ENCODE results near the gene NIPAL3.

NIPAL3 gene

DNA sequence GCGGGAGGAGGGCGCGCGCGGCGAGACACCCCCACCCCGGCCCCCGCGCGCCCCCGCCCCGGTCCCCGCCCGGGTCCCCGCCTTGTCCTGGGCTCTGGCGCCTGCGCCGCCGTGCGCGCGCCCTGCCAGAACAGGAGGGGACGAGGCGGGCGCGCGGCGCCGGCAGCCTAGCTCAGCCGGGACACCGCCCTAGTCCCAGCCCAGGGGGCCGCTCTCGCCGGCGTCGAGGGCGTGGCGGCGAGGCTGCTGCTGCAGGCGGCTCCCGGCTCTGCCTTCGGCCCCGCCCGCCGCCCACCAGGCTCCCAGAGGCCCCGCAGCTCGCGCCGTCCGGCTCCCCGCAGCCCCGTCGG lies 87.1 kb downstream of the NIPAL3 start, which contains the start of gene RCAN3:
RCAN3 (plus strand) TSS at position 128 of the 350 bp plus-strand sequence. CDS start 11,537 bp downstream, outside the sequence.
- Histone ChIP-seq H3K9ac (ENCODE audit: low read length) (peak within 1 kb of the TSS; percentile 87), H3K79me2 (ENCODE audit: low read length) (no peaks in the 10 kb centered on the region), H3K4me1 (ENCODE audit: low read length) (peaks cover 16% of the 10 kb centered on the region), H3K27ac (ENCODE audit: low read length) (peak within 1 kb of the TSS; percentile 75; the same call in 1 of the 2 replicates), H3F3A (ENCODE audit: insufficient read depth, low read length) (peaks cover 19% of the 10 kb centered on the region), H3K27me3 (replicated peaks; ENCODE audit: insufficient read depth, low read length) (no peaks in the 10 kb centered on the region), H3K9me3 (replicated peaks; ENCODE audit: insufficient read depth, low read length) (no peaks in the 10 kb centered on the region), H2AFZ (ENCODE audit: low read length) (peak within 1 kb of the TSS; percentile 94), H4K20me1 (ENCODE audit: insufficient read depth, low read length) (no peaks in the 10 kb centered on the region), H3K4me2 (ENCODE audit: low read depth, low read length) (peak within 1 kb of the TSS; percentile 91), H3K36me3 (replicated peaks; ENCODE audit: insufficient read depth, low read length) (no peaks in the 10 kb centered on the region), H3K4me3 (ENCODE audit: low read length) (peak within 1 kb of the TSS; percentile 83), H3K9me2 (replicated peaks; ENCODE audit: insufficient read depth, low read length) (no peaks in the 10 kb centered on the region)
- DNase-seq = peak; percentile 94
- TF ChIP-seq, protein P1, sequence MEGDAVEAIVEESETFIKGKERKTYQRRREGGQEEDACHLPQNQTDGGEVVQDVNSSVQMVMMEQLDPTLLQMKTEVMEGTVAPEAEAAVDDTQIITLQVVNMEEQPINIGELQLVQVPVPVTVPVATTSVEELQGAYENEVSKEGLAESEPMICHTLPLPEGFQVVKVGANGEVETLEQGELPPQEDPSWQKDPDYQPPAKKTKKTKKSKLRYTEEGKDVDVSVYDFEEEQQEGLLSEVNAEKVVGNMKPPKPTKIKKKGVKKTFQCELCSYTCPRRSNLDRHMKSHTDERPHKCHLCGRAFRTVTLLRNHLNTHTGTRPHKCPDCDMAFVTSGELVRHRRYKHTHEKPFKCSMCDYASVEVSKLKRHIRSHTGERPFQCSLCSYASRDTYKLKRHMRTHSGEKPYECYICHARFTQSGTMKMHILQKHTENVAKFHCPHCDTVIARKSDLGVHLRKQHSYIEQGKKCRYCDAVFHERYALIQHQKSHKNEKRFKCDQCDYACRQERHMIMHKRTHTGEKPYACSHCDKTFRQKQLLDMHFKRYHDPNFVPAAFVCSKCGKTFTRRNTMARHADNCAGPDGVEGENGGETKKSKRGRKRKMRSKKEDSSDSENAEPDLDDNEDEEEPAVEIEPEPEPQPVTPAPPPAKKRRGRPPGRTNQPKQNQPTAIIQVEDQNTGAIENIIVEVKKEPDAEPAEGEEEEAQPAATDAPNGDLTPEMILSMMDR (IDR thresholded peaks at IDR 0.05; ENCODE audit: low read length) = no peak
- TF ChIP-seq EZH2phosphoT487 (IDR thresholded peaks at IDR 0.05; ENCODE audit: low read length) (no peak), EZH2 (optimal IDR thresholded peaks at IDR 0.05; ENCODE audit: low read depth, low read length) (no peak)

DNA sequence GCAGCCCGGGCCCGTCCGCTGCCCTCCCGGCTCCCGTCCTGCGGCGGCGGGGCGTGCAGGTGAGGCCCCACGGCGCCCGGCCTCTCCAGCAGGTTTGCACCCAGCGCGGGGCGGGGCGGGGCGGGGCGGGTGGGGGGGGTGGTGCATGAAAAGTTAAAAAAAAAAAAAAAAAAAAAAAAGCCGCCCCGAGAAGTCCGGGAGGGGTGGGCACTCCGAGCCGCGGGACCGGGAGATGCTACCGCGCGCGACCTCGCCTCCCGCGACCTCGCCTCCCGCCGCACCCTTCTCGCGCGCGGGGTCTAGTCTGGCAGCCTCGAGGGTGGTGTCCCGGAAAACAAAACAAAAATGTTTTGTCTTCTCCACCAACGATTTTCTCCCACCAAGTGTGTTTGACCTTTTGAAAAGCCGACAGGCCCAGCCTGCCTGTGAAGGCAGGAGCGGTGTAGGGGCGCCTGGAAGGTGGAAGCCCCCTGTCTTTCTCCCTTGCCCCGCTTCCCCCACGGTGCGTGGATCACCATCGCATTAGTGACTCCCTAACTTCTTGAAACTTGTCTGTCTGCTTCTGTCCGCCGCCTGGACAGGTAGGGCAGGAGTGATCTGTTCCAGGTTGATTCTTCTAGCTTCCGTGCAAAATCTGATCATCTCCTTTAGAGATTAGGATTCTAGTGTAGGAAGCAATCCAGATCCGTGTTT lies 87.6 kb downstream of the NIPAL3 start:
- peak overlapping the region; percentile 76 for H3K4me3 ChIP-seq (ENCODE audit: low read length)
- H3K4me2 ChIP-seq (ENCODE audit: low read depth, low read length) = peak overlapping the region; percentile 91
- peak overlapping the region; percentile 63; the same call in 1 of the 2 replicates for H3K9ac ChIP-seq (ENCODE audit: low read length)
- H2AFZ ChIP-seq (ENCODE audit: low read length) = peak overlapping the region; percentile 87
- no peaks in the 10 kb centered on the region for H3K9me2 ChIP-seq (replicated peaks; ENCODE audit: insufficient read depth, low read length)
- DNase-seq = peak; percentile 17
- no peaks in the 10 kb centered on the region for H3K9me3 ChIP-seq (replicated peaks; ENCODE audit: insufficient read depth, low read length)
- peaks cover 16% of the 10 kb centered on the region for H3K4me1 ChIP-seq (ENCODE audit: low read length)
- no peak overlapping the region for H3K27ac ChIP-seq (ENCODE audit: low read length)
- H3K79me2 ChIP-seq (ENCODE audit: low read length) = no peaks in the 10 kb centered on the region
- no peaks in the 10 kb centered on the region for H3K27me3 ChIP-seq (replicated peaks; ENCODE audit: insufficient read depth, low read length)
- no peaks in the 10 kb centered on the region for H3K36me3 ChIP-seq (replicated peaks; ENCODE audit: insufficient read depth, low read length)
- TF ChIP-seq EZH2 (optimal IDR thresholded peaks at IDR 0.05; ENCODE audit: low read depth, low read length) = no peak
- no peak for TF ChIP-seq EZH2phosphoT487 (IDR thresholded peaks at IDR 0.05; ENCODE audit: low read length)
- TF ChIP-seq, protein P1 (IDR thresholded peaks at IDR 0.05; ENCODE audit: low read length) = no peak
- peaks cover 19% of the 10 kb centered on the region for H3F3A ChIP-seq (ENCODE audit: insufficient read depth, low read length)
- H4K20me1 ChIP-seq (ENCODE audit: insufficient read depth, low read length) = no peaks in the 10 kb centered on the region

DNA sequence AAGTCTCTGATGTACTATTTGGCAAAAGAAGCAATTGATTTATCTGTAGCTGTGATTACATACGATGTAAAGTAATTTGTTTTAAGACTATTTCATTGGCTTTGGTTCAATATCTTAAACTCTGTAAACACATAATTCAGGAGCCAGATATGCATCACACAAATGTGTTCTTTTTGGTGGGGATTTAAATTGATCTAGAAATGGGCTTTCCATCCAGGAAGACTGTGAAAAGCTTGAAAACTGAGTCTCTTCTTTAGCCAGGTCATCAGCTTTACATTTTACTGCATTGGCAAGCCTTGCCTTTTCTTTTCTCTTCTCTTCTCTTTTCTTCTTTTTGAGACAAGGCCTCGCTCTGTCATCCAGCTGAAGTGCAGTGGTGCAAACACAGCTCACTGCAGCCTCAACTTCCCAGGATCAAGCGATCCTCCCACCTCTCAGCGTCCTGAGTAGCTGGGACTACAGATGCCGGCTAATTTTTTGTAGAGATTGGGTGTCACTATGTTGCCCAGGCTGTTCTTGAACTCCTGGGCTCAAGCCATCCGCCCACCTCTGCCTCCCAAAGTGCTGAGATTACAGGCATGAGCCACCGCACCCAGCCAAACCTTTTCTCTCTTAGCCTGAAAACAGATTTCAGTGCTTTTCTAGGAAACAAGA lies 88.4 kb downstream of the NIPAL3 start:
- no peaks in the 10 kb centered on the region for H3K27me3 ChIP-seq (replicated peaks; ENCODE audit: insufficient read depth, low read length)
- H3K9me2 ChIP-seq (replicated peaks; ENCODE audit: insufficient read depth, low read length) = no peaks in the 10 kb centered on the region
- H3F3A ChIP-seq (ENCODE audit: insufficient read depth, low read length) = peaks cover 19% of the 10 kb centered on the region
- DNase-seq = no peak
- H3K36me3 ChIP-seq (replicated peaks; ENCODE audit: insufficient read depth, low read length) = no peaks in the 10 kb centered on the region
- peak overlapping the region; percentile 76 for H3K4me3 ChIP-seq (ENCODE audit: low read length)
- H3K79me2 ChIP-seq (ENCODE audit: low read length) = no peaks in the 10 kb centered on the region
- peaks cover 16% of the 10 kb centered on the region for H3K4me1 ChIP-seq (ENCODE audit: low read length)
- H2AFZ ChIP-seq (ENCODE audit: low read length) = no peak overlapping the region
- no peaks in the 10 kb centered on the region for H4K20me1 ChIP-seq (ENCODE audit: insufficient read depth, low read length)
- H3K4me2 ChIP-seq (ENCODE audit: low read depth, low read length) = peak overlapping the region; percentile 91
- no peaks in the 10 kb centered on the region for H3K9me3 ChIP-seq (replicated peaks; ENCODE audit: insufficient read depth, low read length)
- TF ChIP-seq EZH2phosphoT487 (IDR thresholded peaks at IDR 0.05; ENCODE audit: low read length) = no peak
- no peak for TF ChIP-seq EZH2 (optimal IDR thresholded peaks at IDR 0.05; ENCODE audit: low read depth, low read length)
- TF ChIP-seq, protein P1 (IDR thresholded peaks at IDR 0.05; ENCODE audit: low read length) = no peak
- H3K9ac ChIP-seq (ENCODE audit: low read length) = peak overlapping the region; percentile 63; the same call in 1 of the 2 replicates
- no peak overlapping the region for H3K27ac ChIP-seq (ENCODE audit: low read length)
